ENCODE data around the gene HNRNPL.

The HNRNPL gene

GRCh38 chr19:38850976-38851621 is 1.3 kb upstream of the HNRNPL start:
- no peaks in the 10 kb centered on the region for H3K9me3 ChIP-seq (ENCODE audit: insufficient read depth, low read length, severe bottlenecking)
- H3K4me2 ChIP-seq (ENCODE audit: insufficient read depth, low read length), result peak overlapping the region; percentile 92
- H4K20me1 ChIP-seq (ENCODE audit: insufficient read depth, low read length), result peaks cover 29% of the 10 kb centered on the region
- H3K4me1 ChIP-seq (ENCODE audit: insufficient read depth, low read length), result peaks cover 48% of the 10 kb centered on the region
- peaks cover 41% of the 10 kb centered on the region for H3K79me2 ChIP-seq (ENCODE audit: insufficient read depth, low read length)
- H3K27ac ChIP-seq (ENCODE audit: low read length), result peak overlapping the region; percentile 93
- DNase-seq (peak; percentile 65), ATAC-seq (ENCODE audit: insufficient read depth, low read depth) (no peak)
- no peaks in the 10 kb centered on the region for H3K27me3 ChIP-seq (ENCODE audit: insufficient read depth, low read length, poor library complexity)
- H3K4me3 ChIP-seq (ENCODE audit: low read depth in 1 of 2, low read length in 2 of 2), result peak overlapping the region; percentile 40 to 78
- TF ChIP-seq CTCF (IDR thresholded peaks at IDR 0.05; ENCODE audit: borderline replicate concordance, extremely low read depth, low read length, poor library complexity, severe bottlenecking) (no peak), EZH2 (IDR thresholded peaks at IDR 0.05; ENCODE audit: borderline replicate concordance, low read depth, low read length, severe bottlenecking) (no peak)
- H3K9ac ChIP-seq (ENCODE audit: low read depth, low read length), result peak overlapping the region; percentile 82
- H3K36me3 ChIP-seq (ENCODE audit: insufficient read depth, low read length), result peaks cover 30% of the 10 kb centered on the region
- H2AFZ ChIP-seq (ENCODE audit: low read depth, low read length), result peak overlapping the region; percentile 72

GRCh38 chr19:38850436-38850975 is 720 bp upstream of the HNRNPL start:
- Histone ChIP-seq H3K36me3 (ENCODE audit: insufficient read depth, low read length) (peaks cover 36% of the 10 kb centered on the region), H3K9ac (ENCODE audit: low read depth, low read length) (peak overlapping the region; percentile 82), H3K4me1 (ENCODE audit: insufficient read depth, low read length) (peaks cover 54% of the 10 kb centered on the region), H3K27ac (ENCODE audit: low read length) (peak overlapping the region; percentile 93), H4K20me1 (ENCODE audit: insufficient read depth, low read length) (peaks cover 35% of the 10 kb centered on the region), H3K4me2 (ENCODE audit: insufficient read depth, low read length) (peak overlapping the region; percentile 92), H3K4me3 (ENCODE audit: low read depth in 1 of 2, low read length in 2 of 2) (peak overlapping the region; percentile 40 to 78), H3K79me2 (ENCODE audit: insufficient read depth, low read length) (peaks cover 47% of the 10 kb centered on the region), H3K27me3 (ENCODE audit: insufficient read depth, low read length, poor library complexity) (no peaks in the 10 kb centered on the region), H3K9me3 (ENCODE audit: insufficient read depth, low read length, severe bottlenecking) (no peaks in the 10 kb centered on the region), H2AFZ (ENCODE audit: low read depth, low read length) (peak overlapping the region; percentile 72)
- peak; percentile 100 for DNase-seq
- peak; percentile 84 for ATAC-seq (ENCODE audit: insufficient read depth, low read depth)
- TF ChIP-seq EZH2 (IDR thresholded peaks at IDR 0.05; ENCODE audit: borderline replicate concordance, low read depth, low read length, severe bottlenecking) (no peak), CTCF (IDR thresholded peaks at IDR 0.05; ENCODE audit: borderline replicate concordance, extremely low read depth, low read length, poor library complexity, severe bottlenecking) (peak; percentile 15)

GRCh38 chr19:38849147-38849859 is 483 bp downstream of the HNRNPL start:
- H2AFZ ChIP-seq (ENCODE audit: low read depth, low read length), result no peak overlapping the region
- peaks cover 48% of the 10 kb centered on the region for H3K36me3 ChIP-seq (ENCODE audit: insufficient read depth, low read length)

More at GRCh38 chr19:38849147-38849859, 483 bp downstream of the HNRNPL start:
- Histone ChIP-seq H3K4me1 (ENCODE audit: insufficient read depth, low read length) (peaks cover 59% of the 10 kb centered on the region), H4K20me1 (ENCODE audit: insufficient read depth, low read length) (peaks cover 47% of the 10 kb centered on the region), H3K4me2 (ENCODE audit: insufficient read depth, low read length) (peak overlapping the region; percentile 73), H3K27ac (ENCODE audit: low read length) (peak overlapping the region; percentile 88), H3K79me2 (ENCODE audit: insufficient read depth, low read length) (peaks cover 59% of the 10 kb centered on the region), H3K9me3 (ENCODE audit: insufficient read depth, low read length, severe bottlenecking) (no peaks in the 10 kb centered on the region), H3K4me3 (ENCODE audit: low read depth in 1 of 2, low read length in 2 of 2) (peak overlapping the region; percentile 44 to 66), H3K27me3 (ENCODE audit: insufficient read depth, low read length, poor library complexity) (no peaks in the 10 kb centered on the region), H3K9ac (ENCODE audit: low read depth, low read length) (peak overlapping the region; percentile 99)
- TF ChIP-seq EZH2 (IDR thresholded peaks at IDR 0.05; ENCODE audit: borderline replicate concordance, low read depth, low read length, severe bottlenecking), result no peak
- no peak for TF ChIP-seq CTCF (IDR thresholded peaks at IDR 0.05; ENCODE audit: borderline replicate concordance, extremely low read depth, low read length, poor library complexity, severe bottlenecking)
- DNase-seq (peak; percentile 97), ATAC-seq (ENCODE audit: insufficient read depth, low read depth) (peak; percentile 13)

Data from DND-41 (cell line).